PC-9 (cell line): Measurements from ENCODE around the gene GARNL3. TPM values are rescaled to one million over a fixed set of nuclear protein-coding genes. Genes with fewer than 3 reads are reported as not detected.

Experiments
- BruUV-seq: library from RNA; stranded (reverse); fragments of 400-500 nt; replicated peaks from 2 replicates; lab custom pipeline; 2021; lab: Mats Ljungman, UMichigan
- CTCF ChIA-PET: fragments of 300-600 bp; sonication (Branson Sonifier 250); formaldehyde crosslinking; loops from one replicate; lab custom pipeline; 2022; ENCODE audit warnings: antibody characterized with exemption; lab: Charles Lee
- POLR2A ChIA-PET: fragments of 300-600 bp; sonication (Branson Sonifier 250); formaldehyde crosslinking; loops from one replicate; lab custom pipeline; 2022; ENCODE audit warnings: antibody characterized with exemption; ENCODE audit not compliant: unreplicated experiment; lab: Charles Lee
- DNase-seq, 2 experiments: peaks; one replicate each; pipeline versions ENCODE4 v3.0.0 to v3.0.0-alpha.2; 2015 to 2022; ENCODE audit warnings: mixed read lengths in 1 of 2
- H2AFZ ChIP-seq: fragments of 200-600 bp; sonication (generic); 2 replicates; pipeline ENCODE4 v1.8.1; 2017; ENCODE audit warnings: antibody characterized with exemption
- H3F3A ChIP-seq: fragments of 200-600 bp; sonication (generic); 2 replicates; pipeline ENCODE4 v1.8.1; 2017; ENCODE audit warnings: antibody characterized with exemption, mild to moderate bottlenecking, low read depth; ENCODE audit not compliant: insufficient read depth
- H3K27ac ChIP-seq: fragments of 200-600 bp; sonication (generic); 2 replicates; pipeline ENCODE4 v1.6.1; 2016; ENCODE audit warnings: mixed run types
- H3K27me3 ChIP-seq: fragments of 200-600 bp; sonication (generic); 2 replicates; pipeline ENCODE4 v1.6.1; 2016; ENCODE audit warnings: low read depth, mixed run types; ENCODE audit not compliant: insufficient read depth
- H3K36me3 ChIP-seq: fragments of 200-600 bp; sonication (generic); 2 replicates; pipeline ENCODE4 v1.6.1; 2016; ENCODE audit warnings: low read depth, mixed run types
- H3K4me1 ChIP-seq: fragments of 200-600 bp; sonication (generic); replicated peaks from 2 replicates; pipeline ENCODE4 v1.6.1; 2016; ENCODE audit warnings: mixed run types; ENCODE audit not compliant: insufficient read depth
- H3K4me2 ChIP-seq: fragments of 200-600 bp; sonication (generic); 2 replicates; pipeline ENCODE4 v1.6.1; 2017; ENCODE audit warnings: mixed run types
- H3K4me3 ChIP-seq: fragments of 200-600 bp; sonication (generic); 2 replicates; pipeline ENCODE4 v1.6.1; 2016; ENCODE audit warnings: mixed run types
- H3K79me2 ChIP-seq: fragments of 200-600 bp; sonication (generic); 2 replicates; pipeline ENCODE4 v1.6.1; 2017; ENCODE audit warnings: low read depth, mixed run types
- H3K9me2 ChIP-seq: fragments of 200-600 bp; sonication (generic); 2 replicates; pipeline ENCODE4 v1.8.1; 2017; ENCODE audit warnings: mild to moderate bottlenecking; ENCODE audit not compliant: insufficient read depth
- H3K9me3 ChIP-seq: fragments of 200-600 bp; sonication (generic); 2 replicates; pipeline ENCODE4 v1.8.1; 2016; ENCODE audit warnings: low read depth; ENCODE audit not compliant: insufficient read depth
- H4K20me1 ChIP-seq: fragments of 200-600 bp; sonication (generic); 2 replicates; pipeline ENCODE4 v1.8.1; 2017; ENCODE audit not compliant: insufficient read depth
- EZH2 ChIP-seq: fragments of 200-600 bp; sonication (generic); IDR thresholded peaks from 2 replicates; pipeline ENCODE4 v1.8.0; 2017; ENCODE audit warnings: antibody characterized with exemption, low read depth
- intact Hi-C: fragments of 100-400 bp; cut with micrococcal nuclease; formaldehyde crosslinking; loops from one replicate; pipeline ENCODE4 v1.10.0; 2022; ENCODE audit not compliant: unreplicated experiment
- total RNA-seq: library from RNA; stranded (reverse); gene quantifications from 2 replicates; pipeline ENCODE4 v1.2.3, GENCODE V29; 2021
- TF ChIP-seq, protein P1 (sequence below): fragments of 200-600 bp; sonication (generic); conservative IDR thresholded peaks from 2 replicates; pipeline ENCODE4 v1.6.1; 2017; ENCODE audit warnings: mixed run types, antibody characterized with exemption, mild to moderate bottlenecking, moderate library complexity

Gene GARNL3
- total RNA-seq, 1 experiment from 2014 or later = 10.8 TPM

DNA sequence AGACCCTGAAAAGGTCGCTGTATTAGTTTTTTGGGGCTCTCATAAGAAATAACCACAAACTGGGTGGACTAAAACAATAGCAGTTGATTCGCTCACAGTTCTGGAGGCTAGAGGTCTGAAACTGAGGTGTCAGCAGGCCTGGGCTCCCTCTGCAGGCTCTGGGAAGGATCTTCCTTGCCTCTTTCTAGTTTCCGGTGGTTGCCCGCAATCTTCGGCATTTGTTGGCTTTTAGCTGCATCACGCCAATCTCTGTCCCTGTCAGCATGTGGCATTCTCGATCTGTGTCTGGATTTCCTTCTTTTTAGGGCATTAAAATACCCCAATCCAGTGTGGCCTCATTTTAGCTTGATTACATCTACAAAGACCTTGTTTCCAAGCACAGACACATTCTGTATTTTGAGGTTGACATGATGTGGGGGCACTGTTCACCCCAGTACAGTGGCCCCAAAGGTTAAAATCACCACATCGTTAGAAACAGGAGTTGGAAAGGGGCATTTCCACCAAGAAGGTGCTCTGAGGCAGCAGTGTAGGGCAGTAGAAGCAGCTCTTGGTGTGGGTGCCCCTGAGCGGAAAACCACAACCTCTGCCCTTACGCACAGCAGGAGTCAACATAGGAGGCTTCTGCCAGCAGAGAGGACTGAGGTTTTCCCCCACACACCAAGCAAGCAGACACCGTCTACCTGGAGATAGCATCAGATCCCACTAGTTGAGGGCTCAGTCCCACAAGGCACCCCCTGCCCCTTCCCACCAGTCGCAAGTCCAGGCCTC lies 173.1 kb downstream of the GARNL3 start:
- Histone ChIP-seq H3K9me2 (no peaks in the 10 kb centered on the region), H3F3A (peaks cover 6% of the 10 kb centered on the region; the same call in 1 of the 2 replicates), H3K36me3 (peaks cover 34% of the 10 kb centered on the region), H3K4me2 (no peak overlapping the region), H3K27me3 (no peaks in the 10 kb centered on the region), H3K4me1 (no peaks in the 10 kb centered on the region), H3K4me3 (no peak overlapping the region), H3K27ac (no peak overlapping the region), H3K79me2 (no peaks in the 10 kb centered on the region), H3K9me3 (no peaks in the 10 kb centered on the region; the same call in 1 of the 2 replicates), H2AFZ (no peak overlapping the region), H4K20me1 (no peaks in the 10 kb centered on the region; the same call in 1 of the 2 replicates)
- no TSS peak for BruUV-seq
- TF ChIP-seq, protein P1, sequence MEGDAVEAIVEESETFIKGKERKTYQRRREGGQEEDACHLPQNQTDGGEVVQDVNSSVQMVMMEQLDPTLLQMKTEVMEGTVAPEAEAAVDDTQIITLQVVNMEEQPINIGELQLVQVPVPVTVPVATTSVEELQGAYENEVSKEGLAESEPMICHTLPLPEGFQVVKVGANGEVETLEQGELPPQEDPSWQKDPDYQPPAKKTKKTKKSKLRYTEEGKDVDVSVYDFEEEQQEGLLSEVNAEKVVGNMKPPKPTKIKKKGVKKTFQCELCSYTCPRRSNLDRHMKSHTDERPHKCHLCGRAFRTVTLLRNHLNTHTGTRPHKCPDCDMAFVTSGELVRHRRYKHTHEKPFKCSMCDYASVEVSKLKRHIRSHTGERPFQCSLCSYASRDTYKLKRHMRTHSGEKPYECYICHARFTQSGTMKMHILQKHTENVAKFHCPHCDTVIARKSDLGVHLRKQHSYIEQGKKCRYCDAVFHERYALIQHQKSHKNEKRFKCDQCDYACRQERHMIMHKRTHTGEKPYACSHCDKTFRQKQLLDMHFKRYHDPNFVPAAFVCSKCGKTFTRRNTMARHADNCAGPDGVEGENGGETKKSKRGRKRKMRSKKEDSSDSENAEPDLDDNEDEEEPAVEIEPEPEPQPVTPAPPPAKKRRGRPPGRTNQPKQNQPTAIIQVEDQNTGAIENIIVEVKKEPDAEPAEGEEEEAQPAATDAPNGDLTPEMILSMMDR = no peak
- no peak for TF ChIP-seq EZH2
- ChIA-PET CTCF (no interaction called here), POLR2A (interaction anchor here (0.6 kb wide), 1 partner anchor 15 kb away, joined by 3 read pairs; no protein-coding TSS in a partner anchor)
- DNase-seq = no peak
- intact Hi-C loops = no loop called here

DNA sequence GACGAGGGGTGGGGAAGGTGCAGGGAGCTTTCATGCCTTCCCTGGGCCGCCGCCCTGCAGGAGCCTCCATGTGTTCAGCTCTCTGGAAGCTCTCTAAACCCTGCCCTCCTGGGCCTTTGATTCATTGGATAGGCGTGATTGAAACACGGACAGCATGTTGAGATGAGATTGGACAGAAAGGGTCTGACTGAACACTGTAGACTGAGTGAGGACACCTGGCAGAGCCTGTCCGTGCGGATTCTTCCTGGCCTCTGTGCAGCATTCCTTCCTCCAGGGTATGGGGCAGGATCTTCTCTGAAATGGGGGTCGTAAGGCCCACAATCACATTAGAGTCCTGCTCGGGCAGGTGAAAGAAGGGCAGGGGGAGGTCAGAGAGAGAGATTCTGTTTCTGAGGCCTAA lies 173.8 kb downstream of the GARNL3 start:
- POLR2A ChIA-PET = interaction anchor here (0.6 kb wide), 1 partner anchor 193 kb away, joined by 3 read pairs; no protein-coding TSS in a partner anchor
- H3K79me2 ChIP-seq = no peaks in the 10 kb centered on the region
- no peaks in the 10 kb centered on the region; the same call in 1 of the 2 replicates for H4K20me1 ChIP-seq
- H3K36me3 ChIP-seq = peaks cover 30% of the 10 kb centered on the region
- H3K4me2 ChIP-seq = no peak overlapping the region
- no TSS peak for BruUV-seq
- no peaks in the 10 kb centered on the region for H3K27me3 ChIP-seq
- DNase-seq = no peak
- H3K9me2 ChIP-seq = no peaks in the 10 kb centered on the region
- intact Hi-C loops = no loop called here
- CTCF ChIA-PET = no interaction called here
- no peak overlapping the region for H3K4me3 ChIP-seq
- H3F3A ChIP-seq = peaks cover 6% of the 10 kb centered on the region; the same call in 1 of the 2 replicates
- H3K27ac ChIP-seq = no peak overlapping the region
- no peak overlapping the region for H2AFZ ChIP-seq
- no peaks in the 10 kb centered on the region for H3K4me1 ChIP-seq
- no peaks in the 10 kb centered on the region; the same call in 1 of the 2 replicates for H3K9me3 ChIP-seq
- no peak for TF ChIP-seq EZH2
- TF ChIP-seq, protein P1 = no peak

Other genes starting within 250 kb of the GARNL3 start
- gene ANGPTL2, start 142.1 kb upstream of the GARNL3 start, total RNA-seq = 0.13 TPM in 1 of 2 replicates, not detected in the other
- gene SLC2A8, start 132.4 kb downstream of the GARNL3 start, total RNA-seq = 19.1 and 24.6 TPM in 2 replicates
- 5.5 and 5.8 TPM in 2 replicates for gene ZNF79, start 159.6 kb downstream of the GARNL3 start, total RNA-seq
- gene RPL12, start 186.6 kb downstream of the GARNL3 start, total RNA-seq = 1,648 and 1,717 TPM in 2 replicates
- gene LRSAM1, start 186.7 kb downstream of the GARNL3 start, total RNA-seq = 44.0 and 63.9 TPM in 2 replicates